Vagina (tissue), 2 donors: ENCODE data around the gene TRIM24. TPM values are rescaled to one million over a fixed set of nuclear protein-coding genes. Genes with fewer than 3 reads are reported as not detected.

Experiments used
- DNase-seq, 2 donors: peaks; one replicate each; pipeline ENCODE4 v3.0.0-alpha.2; 2017; ENCODE audit errors: extremely low spot score in 2 of 2
- H3K27ac ChIP-seq: fragments of 200-600 bp; sonication (generic); one replicate; pipeline ENCODE4 v1.5.1; 2019
- H3K27me3 ChIP-seq: fragments of 200-600 bp; sonication (generic); one replicate; pipeline ENCODE4 v1.5.1; 2019
- H3K36me3 ChIP-seq, 2 donors: fragments of 200-600 bp; sonication (generic); one replicate each; pipeline ENCODE4 v1.5.1; 2017 to 2019
- H3K4me1 ChIP-seq: fragments of 200-600 bp; sonication (generic); one replicate; pipeline ENCODE4 v1.5.1; 2019
- H3K4me3 ChIP-seq, 2 donors: fragments of 200-600 bp; sonication (generic); 1 replicate in 1 of 2; 2 replicates in 1 of 2; pipeline ENCODE4 v1.5.1; 2016 to 2019
- H3K9me3 ChIP-seq: fragments of 200-600 bp; sonication (generic); one replicate; pipeline ENCODE4 v1.5.1; 2019
- CTCF ChIP-seq, 3 experiments: fragments of 450-650 bp in 2 of 3; fragments of 200-600 bp in 1 of 3; sonication (generic) in 1 of 3; IDR thresholded peaks; one replicate each; pipeline ENCODE4 v1.5.1; 2017 to 2019; ENCODE audit warnings: antibody characterized with exemption in 3 of 3, mild to moderate bottlenecking in 2 of 3, moderate library complexity in 2 of 3
- POLR2A ChIP-seq, 2 donors: fragments of 450-650 bp; IDR thresholded peaks; one replicate each; pipeline ENCODE4 v1.6.1; 2017; ENCODE audit warnings: antibody characterized with exemption in 2 of 2, mild to moderate bottlenecking in 2 of 2, moderate library complexity in 2 of 2
- POLR2AphosphoS5 ChIP-seq, 2 donors: sonication (generic); formaldehyde crosslinking; IDR thresholded peaks; one replicate each; pipeline ENCODE4 v1.9.0; 2017; ENCODE audit warnings: antibody characterized with exemption in 2 of 2, mild to moderate bottlenecking in 2 of 2, low read depth in 1 of 2; ENCODE audit not compliant: insufficient read depth in 1 of 2
- intact Hi-C: fragments of 100-400 bp; cut with DNase I; formaldehyde crosslinking; loops from one replicate; pipeline ENCODE4 v1.15.1; 2023
- total RNA-seq: library from RNA; depleted of rRNA; stranded (reverse); fragments of >200 nt; gene quantifications from one replicate; pipeline ENCODE4 v1.2.3, GENCODE V29; 2016

The TRIM24 gene
- total RNA-seq, 1 donor from 2014 or later: 12.5 TPM

DNA sequence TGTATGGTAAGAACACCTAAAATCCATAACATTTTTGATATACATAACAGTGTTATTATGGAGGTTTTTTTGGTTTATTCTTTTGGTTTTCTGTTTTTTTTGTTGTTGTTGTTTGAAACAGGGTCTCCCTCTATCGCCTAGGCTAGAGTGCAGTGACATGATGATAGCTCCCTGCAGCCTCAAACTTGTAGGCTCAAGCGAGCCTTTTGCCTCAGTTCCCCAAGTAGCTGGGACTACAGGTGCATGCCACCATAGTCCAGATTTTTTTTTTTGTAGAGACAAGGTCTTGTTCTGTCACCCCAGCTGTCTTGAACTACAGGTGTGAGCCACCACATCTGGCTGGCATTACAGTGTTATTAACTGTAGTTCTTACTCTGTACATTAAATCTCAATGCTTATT lies 83.7 kb downstream of the TRIM24 start:
- no peak for DNase-seq
- TF ChIP-seq POLR2A (IDR thresholded peaks at IDR 0.05) (no peak), CTCF (IDR thresholded peaks at IDR 0.05) (no peak), POLR2AphosphoS5 (IDR thresholded peaks at IDR 0.05; ENCODE audit: insufficient read depth in 1 of 2, low read depth in 1 of 2) (no peak)
- Histone ChIP-seq H3K4me1 (no peaks in the 10 kb centered on the region), H3K27ac (no peak overlapping the region), H3K4me3 (no peak overlapping the region), H3K27me3 (no peaks in the 10 kb centered on the region), H3K36me3 (peaks cover 0 to 35% of the 10 kb centered on the region in 2 donors), H3K9me3 (no peaks in the 10 kb centered on the region)
- intact Hi-C loops: no loop called here

DNA sequence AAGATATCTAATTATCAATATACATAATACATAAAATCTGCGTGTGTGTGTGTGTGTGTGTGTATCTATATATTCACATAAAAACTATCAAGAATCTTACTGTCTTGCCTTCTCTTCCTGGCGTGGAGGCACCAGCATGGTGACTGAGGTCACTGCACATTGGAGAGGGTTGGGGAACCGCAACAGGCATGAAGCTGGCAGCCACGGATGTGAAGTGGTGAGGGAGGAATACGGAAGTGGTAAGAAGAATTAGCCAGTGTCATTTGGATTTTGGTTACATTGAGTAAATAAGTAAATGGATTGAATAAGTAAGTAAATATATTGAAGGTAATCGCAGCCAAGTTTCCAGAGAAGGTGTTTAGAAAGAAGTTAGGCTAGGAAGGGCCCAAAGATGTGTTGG lies 85.1 kb downstream of the TRIM24 start:
- intact Hi-C loops: no loop called here
- Histone ChIP-seq H3K27me3 (no peaks in the 10 kb centered on the region), H3K4me1 (no peaks in the 10 kb centered on the region)

GRCh38 chr7:138546064-138546619 lies 86.1 kb downstream of the TRIM24 start:
- H3K4me3 ChIP-seq: no peak overlapping the region
- no peak overlapping the region for H3K27ac ChIP-seq
- H3K4me1 ChIP-seq: no peaks in the 10 kb centered on the region
- TF ChIP-seq POLR2AphosphoS5 (IDR thresholded peaks at IDR 0.05; ENCODE audit: insufficient read depth in 1 of 2, low read depth in 1 of 2) (no peak), CTCF (IDR thresholded peaks at IDR 0.05) (no peak), POLR2A (IDR thresholded peaks at IDR 0.05) (no peak)
- H3K9me3 ChIP-seq: no peaks in the 10 kb centered on the region
- DNase-seq: no peak
- peaks cover 0 to 21% of the 10 kb centered on the region in 2 donors for H3K36me3 ChIP-seq
- intact Hi-C loops: no loop called here
- no peaks in the 10 kb centered on the region for H3K27me3 ChIP-seq

More for the DNA sequence above, 85.1 kb downstream of the TRIM24 start:
- Histone ChIP-seq H3K9me3 (no peaks in the 10 kb centered on the region), H3K36me3 (peaks cover 0 to 23% of the 10 kb centered on the region in 2 donors), H3K4me3 (no peak overlapping the region), H3K27ac (no peak overlapping the region)
- no peak for DNase-seq
- TF ChIP-seq CTCF (IDR thresholded peaks at IDR 0.05) (no peak), POLR2AphosphoS5 (IDR thresholded peaks at IDR 0.05; ENCODE audit: insufficient read depth in 1 of 2, low read depth in 1 of 2) (no peak), POLR2A (IDR thresholded peaks at IDR 0.05) (no peak)

DNA sequence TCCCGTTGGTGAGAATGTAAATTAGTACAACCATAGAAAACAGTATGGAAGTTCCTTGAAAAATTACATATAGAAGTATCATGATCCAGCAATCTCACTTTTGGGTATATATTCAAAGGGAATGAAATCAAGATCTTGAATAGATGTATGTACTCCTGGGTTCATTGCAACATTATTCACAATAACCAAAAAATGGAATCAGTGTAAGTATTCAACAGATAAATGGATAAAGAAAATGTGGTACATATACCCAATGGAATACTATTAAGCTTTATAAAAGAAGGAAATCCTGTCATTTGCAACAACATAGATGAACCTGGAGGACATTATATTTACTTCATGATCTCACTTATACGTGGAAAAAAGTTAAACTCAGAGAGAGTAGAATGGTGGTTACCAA lies 86.8 kb downstream of the TRIM24 start:
- no peak for DNase-seq
- H3K4me3 ChIP-seq: no peak overlapping the region
- intact Hi-C loops: no loop called here
- H3K27ac ChIP-seq: no peak overlapping the region
- no peaks in the 10 kb centered on the region for H3K27me3 ChIP-seq
- no peaks in the 10 kb centered on the region for H3K9me3 ChIP-seq
- H3K4me1 ChIP-seq: no peaks in the 10 kb centered on the region
- TF ChIP-seq POLR2AphosphoS5 (IDR thresholded peaks at IDR 0.05; ENCODE audit: insufficient read depth in 1 of 2, low read depth in 1 of 2): no peak
- no peak for TF ChIP-seq POLR2A (IDR thresholded peaks at IDR 0.05)
- no peak for TF ChIP-seq CTCF (IDR thresholded peaks at IDR 0.05)
- peaks cover 0 to 27% of the 10 kb centered on the region in 2 donors for H3K36me3 ChIP-seq

GRCh38 chr7:138549082-138549481 lies 89.0 kb downstream of the TRIM24 start:
- H3K9me3 ChIP-seq: no peaks in the 10 kb centered on the region
- no peaks in the 10 kb centered on the region for H3K27me3 ChIP-seq
- H3K36me3 ChIP-seq: peaks cover 0 to 45% of the 10 kb centered on the region in 2 donors
- H3K4me1 ChIP-seq: no peaks in the 10 kb centered on the region
- no peak for DNase-seq
- no peak for TF ChIP-seq CTCF (IDR thresholded peaks at IDR 0.05)
- no peak for TF ChIP-seq POLR2A (IDR thresholded peaks at IDR 0.05)
- TF ChIP-seq POLR2AphosphoS5 (IDR thresholded peaks at IDR 0.05; ENCODE audit: insufficient read depth in 1 of 2, low read depth in 1 of 2): no peak
- H3K27ac ChIP-seq: no peak overlapping the region
- intact Hi-C loops: no loop called here
- H3K4me3 ChIP-seq: no peak overlapping the region
